HepG2 (cell line): ENCODE data around the gene CAPN8. TPM values are rescaled to one million over a fixed set of nuclear protein-coding genes. Genes with fewer than 3 reads are reported as not detected.
A peak's percentile ranks its signal among the peaks of the same experiment; 100 is the strongest.

Source experiments
- ATF3 ChIP-seq: sonication (generic); formaldehyde crosslinking; IDR thresholded peaks from 2 replicates; pipeline ENCODE4 v1.4.0; 2020; ENCODE audit warnings: missing genetic modification reagents
- ATM ChIP-seq: fragments of 450-650 bp; IDR thresholded peaks from 2 replicates; pipeline ENCODE4 v1.7.1; 2017; ENCODE audit warnings: mild to moderate bottlenecking, borderline replicate concordance
- BRF2 ChIP-seq: sonication (generic); formaldehyde crosslinking; IDR thresholded peaks from 2 replicates; pipeline ENCODE4 v1.8.1; 2022; ENCODE audit warnings: mild to moderate bottlenecking, missing genetic modification reagents
- HNF1A ChIP-seq, 2 experiments: sonication (generic) in 1 of 2; formaldehyde crosslinking in 1 of 2; IDR thresholded peaks; 2 replicates each; pipeline versions ENCODE4 v1.4.0 to v1.6.1; 2016 to 2020; ENCODE audit warnings: borderline replicate concordance in 1 of 2, low read depth in 1 of 2, mild to moderate bottlenecking in 1 of 2, missing genetic modification reagents in 1 of 2
- PAWR ChIP-seq: sonication (generic); formaldehyde crosslinking; IDR thresholded peaks from 2 replicates; pipeline ENCODE4 v1.4.0; 2020; ENCODE audit warnings: missing genetic modification reagents, mild to moderate bottlenecking, borderline replicate concordance
- PBX2 ChIP-seq: IDR thresholded peaks from 2 replicates; pipeline ENCODE4 v1.6.1; 2016; ENCODE audit warnings: control low read depth
- PLRG1 ChIP-seq: fragments of 450-650 bp; conservative IDR thresholded peaks from 2 replicates; pipeline ENCODE4 v1.6.1; 2016
- PREB ChIP-seq: sonication (generic); formaldehyde crosslinking; IDR thresholded peaks from 2 replicates; pipeline ENCODE4 v1.4.0; 2020; ENCODE audit warnings: missing genetic modification reagents
- REXO4 ChIP-seq: sonication (generic); formaldehyde crosslinking; IDR thresholded peaks from 2 replicates; pipeline ENCODE4 v1.8.0; 2022; ENCODE audit warnings: missing genetic modification reagents, mild to moderate bottlenecking, borderline replicate concordance
- SMC3 ChIP-seq: IDR thresholded peaks from 2 replicates; pipeline ENCODE4 v1.6.1; 2011; ENCODE audit warnings: low read length, improper control_type of control experiment
- SOX6 ChIP-seq, 2 experiments: fragments of 450-650 bp in 1 of 2; sonication (generic) in 1 of 2; formaldehyde crosslinking in 1 of 2; IDR thresholded peaks; 2 replicates each; pipeline versions ENCODE4 v1.4.0 to v1.6.1; 2017 to 2020; ENCODE audit warnings: antibody characterized with exemption in 1 of 2, mild to moderate bottlenecking in 1 of 2, missing genetic modification reagents in 1 of 2
- TAF15 ChIP-seq: fragments of 200-400 bp; formaldehyde crosslinking; IDR thresholded peaks from one replicate; pipeline ENCODE4 v1.6.1; 2018; ENCODE audit warnings: mild to moderate bottlenecking, low read depth, low read length; ENCODE audit not compliant: poor library complexity, severe bottlenecking
- ZNF251 ChIP-seq: sonication (generic); formaldehyde crosslinking; IDR thresholded peaks from 2 replicates; pipeline ENCODE4 v1.9.0; 2021; ENCODE audit warnings: mild to moderate bottlenecking, missing genetic modification reagents
- ZNF280B ChIP-seq: sonication (generic); formaldehyde crosslinking; IDR thresholded peaks from 2 replicates; pipeline ENCODE4 v1.5.0; 2020; ENCODE audit warnings: missing genetic modification reagents, mild to moderate bottlenecking, borderline replicate concordance
- ZNF580 ChIP-seq: IDR thresholded peaks from 2 replicates; pipeline ENCODE4 v1.6.1; 2016; ENCODE audit warnings: low read depth, borderline replicate concordance
- ZNF639 ChIP-seq: conservative IDR thresholded peaks from 2 replicates; pipeline ENCODE4 v1.6.1; 2018; ENCODE audit warnings: missing genetic modification reagents
- polyA plus RNA-seq, 8 experiments: library from polyadenylated mRNA; depleted of rRNA in 3 of 8; stranded (reverse) in 7 of 8; unstranded in 1 of 8; fragments of >200 nt; fragmentation: Illumina TruSeq in 4 of 8; extraction: Trizol in 4 of 8; gene quantifications; 2 replicates each; pipeline versions ENCODE4 v1.2.1 to v1.2.3, GENCODE V29; 2011 to 2016; ENCODE audit warnings: low read depth in 4 of 8, missing spikeins in 1 of 8, mixed read lengths in 1 of 8; ENCODE audit not compliant: insufficient read depth in 1 of 8
- total RNA-seq, 5 experiments: library from RNA; depleted of rRNA; stranded (reverse); fragments of >200 nt; fragmentation: Illumina TruSeq; extraction: Trizol; gene quantifications; 2 replicates each; pipeline ENCODE4 v1.2.3, GENCODE V29; 2016; ENCODE audit warnings: low read depth in 1 of 5

Gene CAPN8
- total and polyA plus RNA-seq, 2 of the 13 experiments (the other 11 are each of a cell fraction or from before 2014, with no cell fraction given): 0.20 to 0.25 TPM

- TF ChIP-seq ZNF639 (CRISPR knock-in tag): no peak
- TF ChIP-seq ATF3 (CRISPR knock-in tag): peak; percentile 1; the same call in 1 of the 2 replicates
- TF ChIP-seq ZNF251 (CRISPR knock-in tag): no peak
- TF ChIP-seq SMC3: no peak
- TF ChIP-seq PLRG1: no peak
- TF ChIP-seq PAWR (CRISPR knock-in tag): no peak
- TF ChIP-seq ATM: no peak
- TF ChIP-seq PREB (CRISPR knock-in tag): no peak
- no peak for TF ChIP-seq SOX6 (IDR thresholded peaks at IDR 0.05)
- TF ChIP-seq SOX6 (CRISPR knock-in tag; IDR thresholded peaks at IDR 0.05): no peak; the same call in 1 of the 2 replicates
- no peak for TF ChIP-seq REXO4
- no peak for TF ChIP-seq HNF1A (IDR thresholded peaks at IDR 0.05; ENCODE audit: low read depth)
- TF ChIP-seq HNF1A (CRISPR knock-in tag; IDR thresholded peaks at IDR 0.05; ENCODE audit: borderline replicate concordance): no peak
- 0 out of 2 replicates have a peak, but pooled peaks have one; percentile 23 for TF ChIP-seq BRF2 (CRISPR knock-in tag)
- no peak for TF ChIP-seq PBX2 (CRISPR knock-in tag)
- TF ChIP-seq TAF15: no peak
- no peak for TF ChIP-seq ZNF280B
- peak; percentile 3; the same call in 1 of the 2 replicates for TF ChIP-seq ZNF580 (CRISPR knock-in tag)
Measured at GRCh38 chr1:223712194-223712849, 46.8 kb upstream of the CAPN8 start, which contains the start of gene CAPN2 (continued).
